Esophagus muscularis mucosa (tissue), 3 donors: ENCODE data around the gene DNAJA1.

Experiments used
- POLR2A ChIP-seq: fragments of 450-650 bp; IDR thresholded peaks from one replicate; pipeline ENCODE4 v1.6.1; 2017; ENCODE audit warnings: antibody characterized with exemption, moderate library complexity, mild to moderate bottlenecking, low read depth
- TF ChIP-seq, protein P1 (sequence below), 3 experiments: fragments of 200-600 bp in 2 of 3; fragments of 450-650 bp in 1 of 3; sonication (generic) in 2 of 3; IDR thresholded peaks; one replicate each; pipeline ENCODE4 v1.5.1; 2017 to 2019; ENCODE audit warnings: antibody characterized with exemption in 3 of 3, mild to moderate bottlenecking in 2 of 3, moderate library complexity in 1 of 3

DNA sequence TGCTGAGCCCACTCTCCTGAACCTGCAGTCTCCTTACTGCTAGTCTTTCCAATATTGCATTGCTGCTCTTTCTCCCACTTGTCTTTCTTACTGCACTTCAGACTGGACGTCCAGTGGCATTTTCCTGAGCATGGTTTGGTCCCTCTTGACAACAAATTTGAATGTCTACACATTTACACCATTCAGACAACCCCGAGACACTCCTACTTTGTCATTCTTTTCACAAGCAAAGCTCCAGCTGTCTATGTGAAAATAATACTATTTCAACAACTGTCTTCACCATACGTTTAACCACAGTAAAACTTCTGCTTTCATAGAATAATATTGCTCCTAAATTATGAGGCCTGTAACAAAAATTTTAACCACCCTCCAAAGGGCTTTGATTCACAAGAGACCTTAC is 13.2 kb upstream of the DNAJA1 start:
- TF ChIP-seq, protein P1, sequence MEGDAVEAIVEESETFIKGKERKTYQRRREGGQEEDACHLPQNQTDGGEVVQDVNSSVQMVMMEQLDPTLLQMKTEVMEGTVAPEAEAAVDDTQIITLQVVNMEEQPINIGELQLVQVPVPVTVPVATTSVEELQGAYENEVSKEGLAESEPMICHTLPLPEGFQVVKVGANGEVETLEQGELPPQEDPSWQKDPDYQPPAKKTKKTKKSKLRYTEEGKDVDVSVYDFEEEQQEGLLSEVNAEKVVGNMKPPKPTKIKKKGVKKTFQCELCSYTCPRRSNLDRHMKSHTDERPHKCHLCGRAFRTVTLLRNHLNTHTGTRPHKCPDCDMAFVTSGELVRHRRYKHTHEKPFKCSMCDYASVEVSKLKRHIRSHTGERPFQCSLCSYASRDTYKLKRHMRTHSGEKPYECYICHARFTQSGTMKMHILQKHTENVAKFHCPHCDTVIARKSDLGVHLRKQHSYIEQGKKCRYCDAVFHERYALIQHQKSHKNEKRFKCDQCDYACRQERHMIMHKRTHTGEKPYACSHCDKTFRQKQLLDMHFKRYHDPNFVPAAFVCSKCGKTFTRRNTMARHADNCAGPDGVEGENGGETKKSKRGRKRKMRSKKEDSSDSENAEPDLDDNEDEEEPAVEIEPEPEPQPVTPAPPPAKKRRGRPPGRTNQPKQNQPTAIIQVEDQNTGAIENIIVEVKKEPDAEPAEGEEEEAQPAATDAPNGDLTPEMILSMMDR (IDR thresholded peaks at IDR 0.05) = no peak
- no peak for TF ChIP-seq POLR2A
